ENCODE measurements around the gene DCPS.
A peak's percentile ranks its signal among the peaks of the same experiment; 100 is the strongest.
"Not testable (repeated sequence)": the region's sequence is repeated elsewhere in the genome, so short reads cannot be mapped to it uniquely, and the experiment has no call there.

DCPS gene
- 34.5 to 41.4 reads per million in 2 experiments for total RNA-seq

GRCh38 chr11:126303623-126304456, at the start of gene DCPS:
Gene DCPS (plus strand): TSS chr11:126304060. CDS start chr11:126304081, 21 bp downstream.
- DNase-seq (ENCODE audit: low read depth): peak; percentile 78

- no peak for DNase-seq (ENCODE audit: low read depth)
Measured at GRCh38 chr11:126254819-126255218, 49.0 kb upstream of the DCPS start.

GRCh38 chr11:126255507-126255906, 48.4 kb upstream of the DCPS start:
- not testable (repeated sequence) for DNase-seq (ENCODE audit: low read depth)

- DNase-seq (ENCODE audit: low read depth): no peak
Measured at GRCh38 chr11:126256216-126256615, 47.6 kb upstream of the DCPS start.

GRCh38 chr11:126257144-126257543, 46.7 kb upstream of the DCPS start:
- no peak for DNase-seq (ENCODE audit: low read depth)

GRCh38 chr11:126257764-126258163, 46.1 kb upstream of the DCPS start:
- DNase-seq (ENCODE audit: low read depth): no peak

- no peak for DNase-seq (ENCODE audit: low read depth)
Measured at GRCh38 chr11:126262216-126262615, 41.6 kb upstream of the DCPS start.

GRCh38 chr11:126263489-126263888, 40.4 kb upstream of the DCPS start:
- DNase-seq (ENCODE audit: low read depth): no peak

- no peak for DNase-seq (ENCODE audit: low read depth)
Measured at GRCh38 chr11:126265811-126266210, 38.0 kb upstream of the DCPS start.

GRCh38 chr11:126267650-126268049, 36.2 kb upstream of the DCPS start:
- DNase-seq (ENCODE audit: low read depth): no peak

GRCh38 chr11:126268361-126268707, 35.5 kb upstream of the DCPS start:
- no peak for DNase-seq (ENCODE audit: low read depth)

- peak; percentile 100 for DNase-seq (ENCODE audit: low read depth)
Measured at GRCh38 chr11:126268708-126269579, 34.9 kb upstream of the DCPS start, which contains the start of the genes FOXRED1 and SRPRA. Gene FOXRED1 (plus strand): TSS chr11:126269154. CDS start chr11:126269207, 53 bp downstream. Gene SRPRA (minus strand): TSS chr11:126268895. CDS start chr11:126268804, 91 bp downstream.

- no peak for DNase-seq (ENCODE audit: low read depth)
Measured at GRCh38 chr11:126277322-126277721, 26.5 kb upstream of the DCPS start.

- DNase-seq (ENCODE audit: low read depth): no peak
Measured at GRCh38 chr11:126277780-126278179, 26.1 kb upstream of the DCPS start.

GRCh38 chr11:126279191-126279590, 24.7 kb upstream of the DCPS start:
- no peak for DNase-seq (ENCODE audit: low read depth)

- no peak for DNase-seq (ENCODE audit: low read depth)
Measured at GRCh38 chr11:126280595-126280994, 23.3 kb upstream of the DCPS start.

GRCh38 chr11:126281245-126281644, 22.6 kb upstream of the DCPS start:
- no peak for DNase-seq (ENCODE audit: low read depth)

GRCh38 chr11:126281666-126282175, 22.1 kb upstream of the DCPS start:
- no peak for DNase-seq (ENCODE audit: low read depth)

GRCh38 chr11:126282361-126282735, 21.5 kb upstream of the DCPS start:
- peak; percentile 16 for DNase-seq (ENCODE audit: low read depth)

GRCh38 chr11:126282736-126283591, 20.9 kb upstream of the DCPS start, which contains the start of gene TIRAP:
Gene TIRAP (plus strand): TSS chr11:126283093. CDS start chr11:126290895, 7,802 bp downstream.
- DNase-seq (ENCODE audit: low read depth): peak; percentile 51

GRCh38 chr11:126284829-126285228, 19.0 kb upstream of the DCPS start:
- DNase-seq (ENCODE audit: low read depth): peak; percentile 86
